Glutamatergic neuron (in vitro differentiated cells): ENCODE measurements around the gene DHCR24. TPM values are rescaled to one million over a fixed set of nuclear protein-coding genes. Genes with fewer than 3 reads are reported as not detected.

Experiments used
- DNase-seq: peaks from one replicate; pipeline ENCODE4 v3.0.0; 2022
- H3K27ac Mint-ChIP-seq: one replicate; pipeline ENCODE4 v1.8.0; 2020; ENCODE audit warnings: mild to moderate bottlenecking, mixed read lengths, inconsistent platforms; ENCODE audit not compliant: unreplicated experiment
- H3K27me3 Mint-ChIP-seq: one replicate; pipeline ENCODE4 v1.8.0; 2020; ENCODE audit warnings: mild to moderate bottlenecking, moderate library complexity, mixed read lengths, inconsistent platforms; ENCODE audit not compliant: unreplicated experiment
- H3K36me3 Mint-ChIP-seq: one replicate; pipeline ENCODE4 v1.8.0; 2020; ENCODE audit warnings: mild to moderate bottlenecking, mixed read lengths, inconsistent platforms; ENCODE audit not compliant: unreplicated experiment
- H3K4me1 Mint-ChIP-seq: one replicate; pipeline ENCODE4 v1.8.0; 2020; ENCODE audit warnings: mild to moderate bottlenecking, low read depth, mixed read lengths, inconsistent platforms; ENCODE audit not compliant: unreplicated experiment
- H3K4me3 Mint-ChIP-seq: one replicate; pipeline ENCODE4 v1.8.0; 2020; ENCODE audit warnings: mild to moderate bottlenecking, mixed read lengths, inconsistent platforms; ENCODE audit not compliant: unreplicated experiment
- H3K9me3 Mint-ChIP-seq: one replicate; pipeline ENCODE4 v1.8.0; 2020; ENCODE audit warnings: mild to moderate bottlenecking, moderate library complexity, mixed read lengths, inconsistent platforms; ENCODE audit not compliant: unreplicated experiment
- total RNA-seq: library from RNA; stranded (reverse); fragmentation: NEBNext Ultra II Directional; extraction: Animal tissue kit (Norgen Biotek cat#: 25700); gene quantifications from one replicate; pipeline ENCODE4 v1.2.1, GENCODE V29; 2021; ENCODE audit not compliant: unreplicated experiment
- TF ChIP-seq, protein P1 (sequence below): fragments of 200-600 bp; sonication (generic); IDR thresholded peaks from one replicate; pipeline ENCODE4 v1.5.0; 2021; ENCODE audit not compliant: partially characterized antibody, unreplicated experiment

DHCR24 gene
- total RNA-seq, 1 donor from 2014 or later: 284 TPM

DNA sequence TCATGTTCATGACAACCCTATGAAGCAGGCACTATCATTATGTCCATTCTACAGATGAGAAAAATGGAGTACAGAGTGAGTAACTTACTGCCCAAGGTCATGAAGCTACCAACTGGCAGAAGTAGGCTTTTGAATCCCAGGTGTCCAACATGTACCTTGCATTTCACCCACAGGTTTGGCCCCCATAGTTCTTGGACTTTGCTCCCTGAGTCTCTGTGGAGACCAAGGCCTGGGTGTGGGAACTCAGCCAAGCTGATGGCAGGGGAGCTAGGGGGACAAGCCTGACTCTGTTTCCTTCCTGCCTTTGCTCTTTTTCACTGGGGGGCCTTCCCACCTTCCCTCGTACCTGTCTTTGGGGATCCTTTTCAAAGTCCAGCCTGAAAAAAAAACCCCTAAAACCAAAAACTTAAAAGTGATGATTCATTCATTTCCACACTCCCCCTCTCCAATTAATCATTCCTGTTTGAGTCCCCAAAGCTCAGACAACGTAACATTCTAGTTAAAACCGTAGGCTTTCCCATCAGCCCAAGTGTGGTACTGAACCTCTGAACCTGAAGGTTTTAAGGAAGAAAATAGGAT lies 77.4 kb downstream of the DHCR24 start:
- Mint-ChIP-seq H3K9me3 (no peaks in the 10 kb centered on the region), H3K36me3 (no peaks in the 10 kb centered on the region), H3K27ac (no peak overlapping the region), H3K4me1 (no peaks in the 10 kb centered on the region), H3K27me3 (peaks cover 2% of the 10 kb centered on the region), H3K4me3 (no peak overlapping the region)
- DNase-seq: no peak
- TF ChIP-seq, protein P1, sequence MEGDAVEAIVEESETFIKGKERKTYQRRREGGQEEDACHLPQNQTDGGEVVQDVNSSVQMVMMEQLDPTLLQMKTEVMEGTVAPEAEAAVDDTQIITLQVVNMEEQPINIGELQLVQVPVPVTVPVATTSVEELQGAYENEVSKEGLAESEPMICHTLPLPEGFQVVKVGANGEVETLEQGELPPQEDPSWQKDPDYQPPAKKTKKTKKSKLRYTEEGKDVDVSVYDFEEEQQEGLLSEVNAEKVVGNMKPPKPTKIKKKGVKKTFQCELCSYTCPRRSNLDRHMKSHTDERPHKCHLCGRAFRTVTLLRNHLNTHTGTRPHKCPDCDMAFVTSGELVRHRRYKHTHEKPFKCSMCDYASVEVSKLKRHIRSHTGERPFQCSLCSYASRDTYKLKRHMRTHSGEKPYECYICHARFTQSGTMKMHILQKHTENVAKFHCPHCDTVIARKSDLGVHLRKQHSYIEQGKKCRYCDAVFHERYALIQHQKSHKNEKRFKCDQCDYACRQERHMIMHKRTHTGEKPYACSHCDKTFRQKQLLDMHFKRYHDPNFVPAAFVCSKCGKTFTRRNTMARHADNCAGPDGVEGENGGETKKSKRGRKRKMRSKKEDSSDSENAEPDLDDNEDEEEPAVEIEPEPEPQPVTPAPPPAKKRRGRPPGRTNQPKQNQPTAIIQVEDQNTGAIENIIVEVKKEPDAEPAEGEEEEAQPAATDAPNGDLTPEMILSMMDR: no peak

DNA sequence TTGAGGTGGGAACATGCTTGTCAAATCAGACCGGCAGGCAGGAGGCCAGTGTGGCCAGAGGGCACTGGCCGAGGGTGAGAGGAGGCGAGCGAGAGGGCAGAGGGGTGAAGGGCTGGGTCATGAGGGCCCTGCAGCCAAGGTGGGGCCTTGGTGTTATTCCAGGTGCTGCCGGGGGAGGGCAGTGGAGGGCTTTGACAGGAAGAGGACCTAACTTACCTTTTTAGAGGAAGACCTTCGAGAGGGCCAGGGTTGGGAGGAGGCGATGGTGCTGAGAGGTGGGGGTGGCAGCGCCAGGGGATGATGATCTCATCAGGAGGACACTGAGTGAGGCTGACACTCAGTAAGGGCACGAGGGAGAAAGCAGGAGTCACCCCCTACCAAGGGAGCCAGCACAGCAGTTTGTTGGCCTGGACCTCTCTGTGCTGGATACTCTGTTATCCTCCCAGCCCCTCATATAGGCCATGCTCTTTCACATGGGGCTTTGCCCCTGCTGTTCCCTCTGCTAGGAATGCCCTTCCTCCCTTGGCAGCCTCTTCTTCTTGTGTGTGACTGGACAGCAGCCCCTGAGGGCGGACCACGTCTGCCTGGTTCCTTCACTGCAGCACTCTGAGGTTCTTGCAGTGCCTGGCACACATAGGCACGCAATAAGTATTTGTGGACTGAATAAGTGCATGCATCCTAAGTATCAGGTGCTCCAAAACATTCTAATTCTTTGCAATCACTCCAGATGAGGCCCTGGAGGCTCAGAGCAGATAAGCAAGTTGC lies 78.4 kb downstream of the DHCR24 start:
- H3K36me3 Mint-ChIP-seq: no peaks in the 10 kb centered on the region
- TF ChIP-seq, protein P1: peak; percentile 18
- H3K27ac Mint-ChIP-seq: no peak overlapping the region
- no peaks in the 10 kb centered on the region for H3K4me1 Mint-ChIP-seq
- H3K9me3 Mint-ChIP-seq: no peaks in the 10 kb centered on the region
- H3K27me3 Mint-ChIP-seq: peaks cover 2% of the 10 kb centered on the region
- no peak for DNase-seq
- no peak overlapping the region for H3K4me3 Mint-ChIP-seq

DNA sequence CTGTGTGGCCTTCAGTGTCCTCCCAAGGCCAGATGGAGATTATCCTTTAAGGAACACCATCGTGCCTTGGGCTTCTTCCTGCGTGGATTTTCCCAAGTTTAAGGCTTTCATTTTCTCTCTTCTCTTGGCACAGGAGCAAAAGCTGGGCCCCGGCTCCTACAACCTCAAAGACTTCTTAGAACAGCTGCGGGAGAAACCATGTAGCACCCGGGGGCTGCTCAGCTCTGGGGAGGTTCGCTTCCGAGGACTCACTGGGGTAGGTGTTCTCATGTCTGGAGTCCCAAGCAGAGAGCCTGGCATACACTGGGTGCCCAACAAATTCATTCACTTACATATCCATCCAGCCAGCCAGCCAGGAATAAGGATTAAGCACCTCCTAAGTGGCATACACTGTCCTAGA lies 79.2 kb downstream of the DHCR24 start:
- Mint-ChIP-seq H3K36me3 (no peaks in the 10 kb centered on the region), H3K4me1 (no peaks in the 10 kb centered on the region), H3K27me3 (peaks cover 2% of the 10 kb centered on the region), H3K4me3 (no peak overlapping the region), H3K27ac (no peak overlapping the region), H3K9me3 (no peaks in the 10 kb centered on the region)
- TF ChIP-seq, protein P1: no peak
- no peak for DNase-seq

- Mint-ChIP-seq H3K27me3 (peaks cover 2% of the 10 kb centered on the region), H3K4me1 (no peaks in the 10 kb centered on the region), H3K36me3 (no peaks in the 10 kb centered on the region), H3K27ac (no peak overlapping the region), H3K9me3 (no peaks in the 10 kb centered on the region), H3K4me3 (no peak overlapping the region)
- no peak for DNase-seq
- TF ChIP-seq, protein P1: no peak
Measured at GRCh38 chr1:54806931-54807611, 79.9 kb downstream of the DHCR24 start.

DNA sequence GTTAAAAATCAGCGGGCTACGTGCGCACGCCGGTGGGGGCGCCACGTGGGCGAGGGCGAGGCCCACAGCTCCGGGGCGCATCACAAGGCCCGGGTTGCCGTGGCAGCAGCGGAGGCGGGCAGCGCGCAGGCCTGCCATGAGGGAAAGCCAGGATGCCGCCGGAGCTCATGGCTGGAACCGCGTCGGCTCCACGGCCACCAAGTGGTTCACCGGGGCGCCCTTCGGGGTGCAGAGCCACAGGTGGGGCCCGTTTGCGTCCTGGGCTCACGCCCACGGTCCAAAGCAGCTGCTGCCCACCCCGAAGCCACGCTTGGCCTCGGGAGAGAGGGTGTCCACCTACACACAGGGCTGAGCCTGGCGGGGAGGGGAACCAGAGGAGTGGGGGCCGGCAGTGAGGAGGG lies 81.0 kb downstream of the DHCR24 start:
- peaks cover 2% of the 10 kb centered on the region for H3K9me3 Mint-ChIP-seq
- peaks cover 7% of the 10 kb centered on the region for H3K27me3 Mint-ChIP-seq
- H3K4me3 Mint-ChIP-seq: no peak overlapping the region
- H3K4me1 Mint-ChIP-seq: no peaks in the 10 kb centered on the region
- TF ChIP-seq, protein P1: no peak
- no peak for DNase-seq
- no peak overlapping the region for H3K27ac Mint-ChIP-seq
- no peaks in the 10 kb centered on the region for H3K36me3 Mint-ChIP-seq
